Measurements from ENCODE around the gene CDH23. TPM values are rescaled to one million over a fixed set of nuclear protein-coding genes. Genes with fewer than 3 reads are reported as not detected.

CDH23 gene
- total RNA-seq, 1 donor from 2014 or later = 0.29 TPM

GRCh38 chr10:71769279-71769823 lies 372.6 kb downstream of the CDH23 start:
- peaks cover 89% of the 10 kb centered on the region for H3K4me1 Mint-ChIP-seq
- peak; percentile 39 for ATAC-seq (ENCODE audit: low read depth)
- peak overlapping the region; percentile 91 for H3K27ac Mint-ChIP-seq
- DNase-seq = no peak
- ChIA-PET POLR2A (interaction anchor here (0.9 to 8.7 kb wide), 13 partner anchors 11 to 104 kb away, joined by 3 to 79 read pairs (median 5); partner anchors contain the start of gene PSAP), CTCF (interaction anchor here (0.7 to 1.6 kb wide), 8 partner anchors 14 to 450 kb away, joined by 3 to 4 read pairs (median 3); partner anchors contain the start of gene SLC29A3)
- H3K36me3 Mint-ChIP-seq (ENCODE audit: low read depth) = peaks cover 13% of the 10 kb centered on the region
- no peaks in the 10 kb centered on the region for H3K27me3 Mint-ChIP-seq
- TF ChIP-seq, protein P1, sequence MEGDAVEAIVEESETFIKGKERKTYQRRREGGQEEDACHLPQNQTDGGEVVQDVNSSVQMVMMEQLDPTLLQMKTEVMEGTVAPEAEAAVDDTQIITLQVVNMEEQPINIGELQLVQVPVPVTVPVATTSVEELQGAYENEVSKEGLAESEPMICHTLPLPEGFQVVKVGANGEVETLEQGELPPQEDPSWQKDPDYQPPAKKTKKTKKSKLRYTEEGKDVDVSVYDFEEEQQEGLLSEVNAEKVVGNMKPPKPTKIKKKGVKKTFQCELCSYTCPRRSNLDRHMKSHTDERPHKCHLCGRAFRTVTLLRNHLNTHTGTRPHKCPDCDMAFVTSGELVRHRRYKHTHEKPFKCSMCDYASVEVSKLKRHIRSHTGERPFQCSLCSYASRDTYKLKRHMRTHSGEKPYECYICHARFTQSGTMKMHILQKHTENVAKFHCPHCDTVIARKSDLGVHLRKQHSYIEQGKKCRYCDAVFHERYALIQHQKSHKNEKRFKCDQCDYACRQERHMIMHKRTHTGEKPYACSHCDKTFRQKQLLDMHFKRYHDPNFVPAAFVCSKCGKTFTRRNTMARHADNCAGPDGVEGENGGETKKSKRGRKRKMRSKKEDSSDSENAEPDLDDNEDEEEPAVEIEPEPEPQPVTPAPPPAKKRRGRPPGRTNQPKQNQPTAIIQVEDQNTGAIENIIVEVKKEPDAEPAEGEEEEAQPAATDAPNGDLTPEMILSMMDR (IDR thresholded peaks at IDR 0.05) = no peak
- peak overlapping the region; percentile 68 for H3K4me3 Mint-ChIP-seq
- H3K9me3 Mint-ChIP-seq = no peaks in the 10 kb centered on the region
- intact Hi-C loops (cut with micrococcal nuclease) = loop anchor here (1.0 to 10.0 kb wide), 8 partner anchors 21 to 1643 kb away; partner anchors contain the start of genes ANAPC16, ANXA7 and ASCC1

GRCh38 chr10:71770255-71770654 lies 373.5 kb downstream of the CDH23 start:
- no peak for ATAC-seq (ENCODE audit: low read depth)
- Mint-ChIP-seq H3K4me1 (peaks cover 92% of the 10 kb centered on the region), H3K4me3 (peak overlapping the region; percentile 68), H3K36me3 (ENCODE audit: low read depth) (peaks cover 13% of the 10 kb centered on the region), H3K9me3 (no peaks in the 10 kb centered on the region), H3K27ac (peak overlapping the region; percentile 91), H3K27me3 (no peaks in the 10 kb centered on the region)
- CTCF ChIA-PET = no interaction called here
- TF ChIP-seq, protein P1 (IDR thresholded peaks at IDR 0.05) = no peak
- intact Hi-C loops (cut with micrococcal nuclease) = loop anchor here (5.0 kb wide), 2 partner anchors 42 to 58 kb away; no protein-coding TSS in a partner anchor
- no peak for DNase-seq
- POLR2A ChIA-PET = interaction anchor here (0.7 to 8.7 kb wide), 11 partner anchors 13 to 81 kb away, joined by 3 to 79 read pairs (median 5); partner anchors contain the start of gene PSAP

- TF ChIP-seq, protein P1 (IDR thresholded peaks at IDR 0.05) = no peak
- peaks cover 92% of the 10 kb centered on the region for H3K4me1 Mint-ChIP-seq
- no peaks in the 10 kb centered on the region for H3K27me3 Mint-ChIP-seq
- intact Hi-C loops (cut with micrococcal nuclease) = loop anchor here (5.0 kb wide), 2 partner anchors 42 to 58 kb away; no protein-coding TSS in a partner anchor
- peak overlapping the region; percentile 91 for H3K27ac Mint-ChIP-seq
- peak overlapping the region; percentile 55 for H3K4me3 Mint-ChIP-seq
- CTCF ChIA-PET = interaction anchor here (1.5 kb wide), 1 partner anchor 41 kb away, joined by 6 read pairs; no protein-coding TSS in a partner anchor
- POLR2A ChIA-PET = interaction anchor here (0.7 to 8.7 kb wide), 9 partner anchors 12 to 80 kb away, joined by 3 to 79 read pairs (median 5); partner anchors contain the start of gene PSAP
- no peak for ATAC-seq (ENCODE audit: low read depth)
- peaks cover 10% of the 10 kb centered on the region for H3K36me3 Mint-ChIP-seq (ENCODE audit: low read depth)
- no peak for DNase-seq
- H3K9me3 Mint-ChIP-seq = no peaks in the 10 kb centered on the region
These were observed 374.1 kb downstream of the CDH23 start for GRCh38 chr10:71770789-71771188.

DNA sequence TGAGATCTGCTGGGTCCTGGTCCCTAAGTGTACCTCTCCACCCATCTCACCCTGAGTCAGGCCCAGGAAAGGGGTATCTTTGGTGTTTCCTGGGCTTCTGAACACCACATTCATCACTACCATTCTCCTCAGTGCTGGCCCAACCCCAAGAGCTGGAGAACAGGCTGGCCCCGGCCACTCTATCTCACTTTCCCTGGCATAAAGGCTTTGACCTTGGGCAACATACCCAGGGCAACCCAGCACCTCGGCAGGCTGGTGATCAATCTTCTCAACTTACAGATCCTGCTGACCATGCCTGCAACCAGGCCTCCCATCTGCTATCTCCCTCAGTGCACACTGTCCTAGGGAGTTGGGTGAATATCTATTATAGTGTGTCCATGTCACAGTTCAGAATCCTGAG lies 374.5 kb downstream of the CDH23 start:
- ATAC-seq (ENCODE audit: low read depth) (no peak), DNase-seq (no peak)
- Mint-ChIP-seq H3K9me3 (no peaks in the 10 kb centered on the region), H3K27me3 (no peaks in the 10 kb centered on the region), H3K4me1 (peaks cover 93% of the 10 kb centered on the region), H3K36me3 (ENCODE audit: low read depth) (peaks cover 7% of the 10 kb centered on the region), H3K27ac (peak overlapping the region; percentile 87), H3K4me3 (peak overlapping the region; percentile 88)
- ChIA-PET CTCF (interaction anchor here (1.5 to 4.9 kb wide), 3 partner anchors 41 to 124 kb away, joined by 6 to 17 read pairs (median 17); no protein-coding TSS in a partner anchor), POLR2A (interaction anchor here (0.9 to 8.7 kb wide), 7 partner anchors 19 to 393 kb away, joined by 3 to 79 read pairs (median 5); partner anchors contain the start of gene PSAP)
- TF ChIP-seq, protein P1 (IDR thresholded peaks at IDR 0.05) = no peak
- intact Hi-C loops (cut with micrococcal nuclease) = loop anchor here (5.0 kb wide), 2 partner anchors 41 to 59 kb away; no protein-coding TSS in a partner anchor

Data from activated B cell treated with CpG ODN at 0.5 μM for 24 hours (primary cell).